Measurements from ENCODE around the gene GPR84.

Gene GPR84

GRCh38 chr12:54321363-54321762, 42.9 kb downstream of the GPR84 start:
- no peak for DNase-seq
